ENCODE results near the gene OR51B2. TPM values are rescaled to one million over a fixed set of nuclear protein-coding genes. Genes with fewer than 3 reads are reported as not detected.

The OR51B2 gene
- polyA plus RNA-seq, 1 donor (not counting 4 experiments of a cell fraction or from before 2014, with no cell fraction given): not detected

DNA sequence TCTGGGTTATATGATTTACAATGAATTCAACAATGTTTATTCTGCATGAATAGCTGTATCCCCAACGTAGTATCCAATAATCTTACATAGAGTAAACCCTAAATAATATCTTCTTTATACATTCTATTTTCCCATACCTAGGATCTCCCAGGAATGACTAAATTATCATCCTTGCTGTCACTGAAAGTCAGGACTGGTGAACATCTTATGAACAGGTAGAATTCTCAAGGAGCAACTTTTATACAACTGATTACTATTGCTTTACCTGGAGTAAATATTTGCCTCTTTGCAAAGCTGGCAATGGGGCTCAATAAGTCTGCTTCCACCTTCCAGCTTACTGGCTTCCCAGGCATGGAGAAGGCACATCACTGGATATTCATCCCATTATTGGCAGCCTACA, 27.1 kb upstream of the OR51B2 start, which contains the start of gene OR51B6:
Gene OR51B6 (plus strand): TSS at position 301 of the 400 bp plus-strand sequence. CDS start 0 bp downstream, at position 301.
- Histone ChIP-seq H3K9me1 (ENCODE audit: control insufficient read depth, extremely low read depth, insufficient read depth, low read length) (no peaks in the 10 kb centered on the region), H3K27ac (ENCODE audit: control insufficient read depth, insufficient read depth, low read length) (no peak within 1 kb of the TSS), H3K9me3 (ENCODE audit: control insufficient read depth, low read depth, low read length) (no peaks in the 10 kb centered on the region), H3K79me2 (ENCODE audit: control insufficient read depth, insufficient read depth, low read length) (no peaks in the 10 kb centered on the region), H3K9ac (ENCODE audit: control insufficient read depth, extremely low read depth, insufficient read depth, low read length) (no peak within 1 kb of the TSS), H2AFZ (ENCODE audit: control insufficient read depth, low read length) (no peak within 1 kb of the TSS), H3K4me2 (ENCODE audit: control insufficient read depth, extremely low read depth, insufficient read depth, low read depth, low read length) (no peak within 1 kb of the TSS), H3K4me1 (ENCODE audit: control insufficient read depth, extremely low read depth, insufficient read depth, low read length) (no peaks in the 10 kb centered on the region), H3K4me3 (ENCODE audit: control insufficient read depth in 2 of 3, extremely low read depth in 1 of 3, insufficient read depth in 2 of 3, low read depth in 1 of 3, low read length in 3 of 3) (no peak within 1 kb of the TSS), H4K20me1 (ENCODE audit: control insufficient read depth, extremely low read depth, insufficient read depth, low read length) (no peaks in the 10 kb centered on the region), H3K36me3 (ENCODE audit: control insufficient read depth in 2 of 2, extremely low read depth in 1 of 2, insufficient read depth in 2 of 2, low read length in 2 of 2) (no peaks in the 10 kb centered on the region), H3K27me3 (ENCODE audit: control insufficient read depth, extremely low read depth, insufficient read depth, low read length) (no peaks in the 10 kb centered on the region)
- no peak for TF ChIP-seq EZH2 (IDR thresholded peaks at IDR 0.05; ENCODE audit: low read length)
- TF ChIP-seq, protein P1, sequence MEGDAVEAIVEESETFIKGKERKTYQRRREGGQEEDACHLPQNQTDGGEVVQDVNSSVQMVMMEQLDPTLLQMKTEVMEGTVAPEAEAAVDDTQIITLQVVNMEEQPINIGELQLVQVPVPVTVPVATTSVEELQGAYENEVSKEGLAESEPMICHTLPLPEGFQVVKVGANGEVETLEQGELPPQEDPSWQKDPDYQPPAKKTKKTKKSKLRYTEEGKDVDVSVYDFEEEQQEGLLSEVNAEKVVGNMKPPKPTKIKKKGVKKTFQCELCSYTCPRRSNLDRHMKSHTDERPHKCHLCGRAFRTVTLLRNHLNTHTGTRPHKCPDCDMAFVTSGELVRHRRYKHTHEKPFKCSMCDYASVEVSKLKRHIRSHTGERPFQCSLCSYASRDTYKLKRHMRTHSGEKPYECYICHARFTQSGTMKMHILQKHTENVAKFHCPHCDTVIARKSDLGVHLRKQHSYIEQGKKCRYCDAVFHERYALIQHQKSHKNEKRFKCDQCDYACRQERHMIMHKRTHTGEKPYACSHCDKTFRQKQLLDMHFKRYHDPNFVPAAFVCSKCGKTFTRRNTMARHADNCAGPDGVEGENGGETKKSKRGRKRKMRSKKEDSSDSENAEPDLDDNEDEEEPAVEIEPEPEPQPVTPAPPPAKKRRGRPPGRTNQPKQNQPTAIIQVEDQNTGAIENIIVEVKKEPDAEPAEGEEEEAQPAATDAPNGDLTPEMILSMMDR (optimal IDR thresholded peaks at IDR 0.05 in 1 of 3, IDR thresholded peaks at IDR 0.05 in 1 of 3, conservative IDR thresholded peaks at IDR 0.05 in 1 of 3; ENCODE audit: extremely low read depth in 1 of 3, insufficient read depth in 2 of 3, low read length in 3 of 3): no peak
- DNase-seq (ENCODE audit: low read depth, low spot score): no peak
- FAIRE-seq: no peak
- dilution Hi-C loops (cut with MboI; ENCODE audit: extremely low pct_ligation_motif_present, low sequenced_read_pairs): no loop called here

DNA sequence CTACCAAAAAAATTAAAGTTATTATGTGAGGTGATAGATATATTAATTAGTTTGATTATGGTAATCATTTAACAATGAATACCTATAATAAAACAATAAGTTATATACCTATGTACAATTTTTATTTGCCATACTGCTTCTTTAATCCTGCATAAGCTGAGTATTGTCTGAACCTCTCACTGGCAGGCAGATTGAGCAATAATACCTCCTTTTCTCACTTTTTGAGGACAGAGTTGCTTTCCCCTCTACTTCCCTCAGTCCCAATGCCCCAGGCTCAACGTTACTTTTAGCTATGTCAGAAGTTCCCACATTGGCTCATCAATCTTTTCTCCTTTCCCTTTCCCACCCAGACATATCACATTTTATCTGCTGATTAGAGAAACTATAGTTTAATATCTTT, 25.5 kb upstream of the OR51B2 start:
- FAIRE-seq: no peak
- dilution Hi-C loops (cut with MboI; ENCODE audit: extremely low pct_ligation_motif_present, low sequenced_read_pairs): no loop called here

More for the DNA sequence above, 25.5 kb upstream of the OR51B2 start:
- Histone ChIP-seq H3K9ac (ENCODE audit: control insufficient read depth, extremely low read depth, insufficient read depth, low read length) (no peak overlapping the region), H2AFZ (ENCODE audit: control insufficient read depth, low read length) (no peak overlapping the region), H3K9me1 (ENCODE audit: control insufficient read depth, extremely low read depth, insufficient read depth, low read length) (no peaks in the 10 kb centered on the region), H3K4me3 (ENCODE audit: control insufficient read depth in 2 of 3, extremely low read depth in 1 of 3, insufficient read depth in 2 of 3, low read depth in 1 of 3, low read length in 3 of 3) (no peak overlapping the region), H3K27ac (ENCODE audit: control insufficient read depth, insufficient read depth, low read length) (no peak overlapping the region), H3K4me2 (ENCODE audit: control insufficient read depth, extremely low read depth, insufficient read depth, low read depth, low read length) (no peak overlapping the region), H3K36me3 (ENCODE audit: control insufficient read depth in 2 of 2, extremely low read depth in 1 of 2, insufficient read depth in 2 of 2, low read length in 2 of 2) (no peaks in the 10 kb centered on the region), H3K79me2 (ENCODE audit: control insufficient read depth, insufficient read depth, low read length) (no peaks in the 10 kb centered on the region), H4K20me1 (ENCODE audit: control insufficient read depth, extremely low read depth, insufficient read depth, low read length) (no peaks in the 10 kb centered on the region), H3K4me1 (ENCODE audit: control insufficient read depth, extremely low read depth, insufficient read depth, low read length) (no peaks in the 10 kb centered on the region), H3K27me3 (ENCODE audit: control insufficient read depth, extremely low read depth, insufficient read depth, low read length) (no peaks in the 10 kb centered on the region), H3K9me3 (ENCODE audit: control insufficient read depth, low read depth, low read length) (no peaks in the 10 kb centered on the region)
- no peak for DNase-seq (ENCODE audit: low read depth, low spot score)
- TF ChIP-seq, protein P1 (optimal IDR thresholded peaks at IDR 0.05 in 1 of 3, IDR thresholded peaks at IDR 0.05 in 1 of 3, conservative IDR thresholded peaks at IDR 0.05 in 1 of 3; ENCODE audit: extremely low read depth in 1 of 3, insufficient read depth in 2 of 3, low read length in 3 of 3): no peak
- TF ChIP-seq EZH2 (IDR thresholded peaks at IDR 0.05; ENCODE audit: low read length): no peak

Measured in keratinocyte (primary cell).